HEK293 (cell line): ENCODE measurements around the gene ADAMTS17.

Experiments used
- CTCF ChIA-PET: fragments of 350-600 bp; formaldehyde crosslinking; extraction: SDS; loops from one replicate; lab custom pipeline; 2021; ENCODE audit warnings: antibody characterized with exemption; lab: Yijun Ruan, JAX
- POLR2A ChIA-PET: fragments of 300-600 bp; formaldehyde crosslinking; extraction: SDS; loops from one replicate; lab custom pipeline; 2020; ENCODE audit warnings: antibody characterized with exemption, inconsistent platforms; lab: Yijun Ruan, JAX
- H3K27ac ChIP-seq: fragments of 200-500 bp; sonication (Bioruptor generic); 2 replicates; pipeline ENCODE4 v1.5.1; 2014; ENCODE audit warnings: low read depth, low read length, control low read depth, inconsistent platforms; ENCODE audit errors: extremely low read depth
- H3K36me3 ChIP-seq, 2 experiments: fragments of 200-500 bp in 1 of 2; sonication (Bioruptor generic) in 1 of 2; 1 replicate in 1 of 2; 2 replicates in 1 of 2; pipeline ENCODE4 v1.5.1; 2014 to 2017; ENCODE audit warnings: inconsistent platforms in 2 of 2, low read length in 2 of 2; ENCODE audit not compliant: control insufficient read depth in 2 of 2, insufficient read depth in 1 of 2
- H3K4me1 ChIP-seq: fragments of 200-500 bp; sonication (Bioruptor generic); 2 replicates; pipeline ENCODE4 v1.5.1; 2014; ENCODE audit warnings: mild to moderate bottlenecking, low read length, inconsistent platforms; ENCODE audit not compliant: control insufficient read depth, insufficient read depth
- H3K4me3 ChIP-seq: 2 replicates; pipeline ENCODE4 v1.5.1; 2011; ENCODE audit warnings: low read depth, mild to moderate bottlenecking, control low read depth, low read length, moderate library complexity
- H3K9me3 ChIP-seq: fragments of 200-500 bp; sonication (Bioruptor generic); 2 replicates; pipeline ENCODE4 v1.5.1; 2014; ENCODE audit warnings: low read depth, low read length, inconsistent platforms; ENCODE audit not compliant: control insufficient read depth, insufficient read depth
- GFI1B ChIP-seq: fragments of 450-650 bp; formaldehyde crosslinking; IDR thresholded peaks from 2 replicates; pipeline ENCODE4 v1.5.1; 2016; ENCODE audit warnings: missing biosample characterization, missing genetic modification characterization
- MEIS1 ChIP-seq: sonication (generic); formaldehyde crosslinking; IDR thresholded peaks from 2 replicates; pipeline ENCODE4 v1.8.1; 2022; ENCODE audit warnings: missing genetic modification reagents, mild to moderate bottlenecking, borderline replicate concordance
- MZF1 ChIP-seq: fragments of 450-650 bp; formaldehyde crosslinking; IDR thresholded peaks from 2 replicates; pipeline ENCODE4 v1.5.1; 2017; ENCODE audit warnings: missing biosample characterization, missing genetic modification characterization, borderline replicate concordance
- SP2 ChIP-seq: fragments of 450-650 bp; formaldehyde crosslinking; IDR thresholded peaks from 2 replicates; pipeline ENCODE4 v1.5.1; 2016; ENCODE audit warnings: missing biosample characterization, missing genetic modification characterization
- SP7 ChIP-seq: fragments of 450-650 bp; formaldehyde crosslinking; IDR thresholded peaks from 2 replicates; pipeline ENCODE4 v1.5.1; 2016; ENCODE audit warnings: missing biosample characterization, missing genetic modification characterization
- YY1 ChIP-seq: fragments of 450-650 bp; formaldehyde crosslinking; IDR thresholded peaks from 2 replicates; pipeline ENCODE4 v1.5.1; 2018; ENCODE audit warnings: missing biosample characterization, missing genetic modification characterization
- ZBTB8A ChIP-seq: fragments of 450-650 bp; formaldehyde crosslinking; IDR thresholded peaks from 2 replicates; pipeline ENCODE4 v1.5.1; 2016; ENCODE audit warnings: missing biosample characterization, missing genetic modification characterization
- ZEB2 ChIP-seq: fragments of 450-650 bp; formaldehyde crosslinking; IDR thresholded peaks from 2 replicates; pipeline ENCODE4 v1.5.1; 2016; ENCODE audit warnings: missing biosample characterization, missing genetic modification characterization
- ZIC2 ChIP-seq: fragments of 450-650 bp; formaldehyde crosslinking; IDR thresholded peaks from 2 replicates; pipeline ENCODE4 v1.5.1; 2016; ENCODE audit warnings: missing biosample characterization, missing genetic modification characterization
- ZNF112 ChIP-seq: fragments of 450-650 bp; formaldehyde crosslinking; IDR thresholded peaks from 2 replicates; pipeline ENCODE4 v1.5.0; 2017; ENCODE audit warnings: missing biosample characterization, missing genetic modification characterization
- ZNF114 ChIP-seq: fragments of 450-650 bp; formaldehyde crosslinking; IDR thresholded peaks from 2 replicates; pipeline ENCODE4 v1.5.0; 2017; ENCODE audit warnings: missing biosample characterization, missing genetic modification characterization
- ZNF140 ChIP-seq: fragments of 450-650 bp; formaldehyde crosslinking; IDR thresholded peaks from 2 replicates; pipeline ENCODE4 v1.5.1; 2016; ENCODE audit warnings: missing biosample characterization, missing genetic modification characterization
- ZNF16 ChIP-seq: fragments of 450-650 bp; formaldehyde crosslinking; IDR thresholded peaks from 2 replicates; pipeline ENCODE4 v1.5.1; 2016; ENCODE audit warnings: low read depth, missing biosample characterization, missing genetic modification characterization
- ZNF175 ChIP-seq: fragments of 450-650 bp; formaldehyde crosslinking; IDR thresholded peaks from 2 replicates; pipeline ENCODE4 v1.5.1; 2016; ENCODE audit warnings: missing biosample characterization, missing genetic modification characterization
- ZNF2 ChIP-seq: fragments of 450-650 bp; formaldehyde crosslinking; IDR thresholded peaks from 2 replicates; pipeline ENCODE4 v1.5.1; 2016; ENCODE audit warnings: missing biosample characterization, missing genetic modification characterization
- ZNF214 ChIP-seq: fragments of 450-650 bp; formaldehyde crosslinking; IDR thresholded peaks from 2 replicates; pipeline ENCODE4 v1.5.1; 2017; ENCODE audit warnings: missing biosample characterization, mild to moderate bottlenecking, missing genetic modification characterization, borderline replicate concordance
- ZNF23 ChIP-seq: fragments of 450-650 bp; formaldehyde crosslinking; IDR thresholded peaks from 2 replicates; pipeline ENCODE4 v1.5.1; 2016; ENCODE audit warnings: missing biosample characterization, missing genetic modification characterization, borderline replicate concordance
- ZNF391 ChIP-seq: fragments of 450-650 bp; formaldehyde crosslinking; IDR thresholded peaks from 2 replicates; pipeline ENCODE4 v1.5.1; 2016; ENCODE audit warnings: low read depth, missing biosample characterization, missing genetic modification characterization, borderline replicate concordance
- ZNF530 ChIP-seq: fragments of 450-650 bp; formaldehyde crosslinking; IDR thresholded peaks from 2 replicates; pipeline ENCODE4 v1.5.1; 2016; ENCODE audit warnings: low read depth, missing biosample characterization, missing genetic modification characterization
- ZNF768 ChIP-seq: fragments of 450-650 bp; formaldehyde crosslinking; IDR thresholded peaks from 2 replicates; pipeline ENCODE4 v1.5.1; 2018; ENCODE audit warnings: missing biosample characterization, mild to moderate bottlenecking, missing genetic modification characterization
- ZNF791 ChIP-seq: fragments of 450-650 bp; formaldehyde crosslinking; IDR thresholded peaks from 2 replicates; pipeline ENCODE4 v1.5.1; 2016; ENCODE audit warnings: missing biosample characterization, missing genetic modification characterization
- TF ChIP-seq, protein P1 (sequence below): fragments of 450-650 bp; formaldehyde crosslinking; IDR thresholded peaks from 2 replicates; pipeline ENCODE4 v1.5.1; 2017; ENCODE audit warnings: missing biosample characterization, missing genetic modification characterization
- TF ChIP-seq, protein P2 (sequence below): fragments of 450-650 bp; formaldehyde crosslinking; IDR thresholded peaks from 2 replicates; pipeline ENCODE4 v1.5.1; 2017; ENCODE audit warnings: missing biosample characterization, missing genetic modification characterization
- TF ChIP-seq, protein P3 (sequence below): fragments of 450-650 bp; formaldehyde crosslinking; IDR thresholded peaks from 2 replicates; pipeline ENCODE4 v1.5.1; 2017; ENCODE audit warnings: missing biosample characterization, missing genetic modification characterization

ADAMTS17 gene

DNA sequence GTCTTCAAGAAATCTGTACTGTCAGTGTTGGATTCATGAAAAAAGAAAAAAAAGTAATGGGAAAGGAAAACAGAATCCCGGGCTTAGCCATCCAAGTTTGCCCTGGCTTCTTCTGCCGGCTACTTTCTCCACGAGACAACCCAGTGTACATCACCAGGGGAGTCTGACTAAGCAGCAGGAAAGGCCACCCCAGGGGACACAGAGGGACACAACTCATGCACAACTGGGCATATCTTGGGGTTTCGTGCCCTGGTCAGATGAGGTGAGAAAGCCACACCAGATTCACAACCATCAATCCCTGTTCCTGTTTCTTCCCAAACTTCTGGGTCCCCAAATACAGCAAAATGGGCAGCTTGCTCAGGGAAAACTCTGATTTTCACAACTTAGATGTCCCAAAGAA, 33.2 kb downstream of the ADAMTS17 start:
- Histone ChIP-seq H3K4me3 (no peak overlapping the region), H3K36me3 (peaks cover 0 to 4% of the 10 kb centered on the region in 2 experiments; a peak in 2 of 3 replicates), H3K27ac (no peak overlapping the region), H3K9me3 (no peaks in the 10 kb centered on the region), H3K4me1 (peaks cover 3% of the 10 kb centered on the region; the same call in 1 of the 2 replicates)
- TF ChIP-seq, protein P1, sequence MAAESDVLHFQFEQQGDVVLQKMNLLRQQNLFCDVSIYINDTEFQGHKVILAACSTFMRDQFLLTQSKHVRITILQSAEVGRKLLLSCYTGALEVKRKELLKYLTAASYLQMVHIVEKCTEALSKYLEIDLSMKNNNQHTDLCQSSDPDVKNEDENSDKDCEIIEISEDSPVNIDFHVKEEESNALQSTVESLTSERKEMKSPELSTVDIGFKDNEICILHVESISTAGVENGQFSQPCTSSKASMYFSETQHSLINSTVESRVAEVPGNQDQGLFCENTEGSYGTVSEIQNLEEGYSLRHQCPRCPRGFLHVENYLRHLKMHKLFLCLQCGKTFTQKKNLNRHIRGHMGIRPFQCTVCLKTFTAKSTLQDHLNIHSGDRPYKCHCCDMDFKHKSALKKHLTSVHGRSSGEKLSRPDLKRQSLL (tag by site-specific recombination): no peak
- TF ChIP-seq ZNF530 (tag by site-specific recombination): no peak
- no peak for TF ChIP-seq ZNF2 (tag by site-specific recombination)
- TF ChIP-seq MZF1 (tag by site-specific recombination): no peak
- TF ChIP-seq SP2: no peak
- peak; percentile 31; the same call in 1 of the 2 replicates for TF ChIP-seq ZIC2
- ChIA-PET POLR2A (no interaction called here), CTCF (interaction anchor here (1.7 kb wide), 1 partner anchor 30 kb away, joined by 4 read pairs; no protein-coding TSS in a partner anchor)

DNA sequence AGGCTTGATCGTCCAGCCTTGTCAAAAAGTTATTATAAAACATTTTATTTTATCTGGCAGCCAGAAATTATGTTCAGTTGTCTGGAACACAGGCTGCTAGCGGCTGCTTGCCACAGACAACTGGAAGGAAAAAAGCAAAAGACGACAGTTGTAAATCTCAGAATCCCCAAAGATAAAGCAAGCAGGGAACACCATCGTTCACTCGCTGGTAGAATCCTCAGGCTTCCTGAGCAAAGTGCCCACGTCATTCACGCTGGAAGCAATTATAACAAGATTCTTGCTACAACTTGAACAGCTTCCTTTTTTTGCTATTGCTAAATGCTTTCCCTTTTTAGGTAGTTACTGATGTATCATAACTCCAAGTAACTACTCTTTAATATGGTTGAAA, 33.6 kb downstream of the ADAMTS17 start:
- Histone ChIP-seq H3K4me1 (peaks cover 3% of the 10 kb centered on the region; the same call in 1 of the 2 replicates), H3K9me3 (no peaks in the 10 kb centered on the region), H3K4me3 (no peak overlapping the region), H3K27ac (no peak overlapping the region), H3K36me3 (peaks cover 0 to 4% of the 10 kb centered on the region in 2 experiments; a peak in 2 of 3 replicates)
- ChIA-PET POLR2A (no interaction called here), CTCF (no interaction called here)
- no peak for TF ChIP-seq ZNF16
- no peak for TF ChIP-seq ZNF391 (tag by site-specific recombination)
- TF ChIP-seq MZF1 (tag by site-specific recombination): no peak
- TF ChIP-seq ZNF114 (tag by site-specific recombination): no peak
- no peak for TF ChIP-seq ZNF214 (tag by site-specific recombination)
- TF ChIP-seq YY1 (tag by site-specific recombination): no peak
- TF ChIP-seq, protein P2, sequence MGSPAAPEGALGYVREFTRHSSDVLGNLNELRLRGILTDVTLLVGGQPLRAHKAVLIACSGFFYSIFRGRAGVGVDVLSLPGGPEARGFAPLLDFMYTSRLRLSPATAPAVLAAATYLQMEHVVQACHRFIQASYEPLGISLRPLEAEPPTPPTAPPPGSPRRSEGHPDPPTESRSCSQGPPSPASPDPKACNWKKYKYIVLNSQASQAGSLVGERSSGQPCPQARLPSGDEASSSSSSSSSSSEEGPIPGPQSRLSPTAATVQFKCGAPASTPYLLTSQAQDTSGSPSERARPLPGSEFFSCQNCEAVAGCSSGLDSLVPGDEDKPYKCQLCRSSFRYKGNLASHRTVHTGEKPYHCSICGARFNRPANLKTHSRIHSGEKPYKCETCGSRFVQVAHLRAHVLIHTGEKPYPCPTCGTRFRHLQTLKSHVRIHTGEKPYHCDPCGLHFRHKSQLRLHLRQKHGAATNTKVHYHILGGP (tag by site-specific recombination): no peak
- TF ChIP-seq GFI1B: no peak
- no peak for TF ChIP-seq ZEB2 (tag by site-specific recombination)
- TF ChIP-seq ZNF768 (tag by site-specific recombination): no peak
- TF ChIP-seq ZNF112 (tag by site-specific recombination): no peak
- TF ChIP-seq, protein P3, sequence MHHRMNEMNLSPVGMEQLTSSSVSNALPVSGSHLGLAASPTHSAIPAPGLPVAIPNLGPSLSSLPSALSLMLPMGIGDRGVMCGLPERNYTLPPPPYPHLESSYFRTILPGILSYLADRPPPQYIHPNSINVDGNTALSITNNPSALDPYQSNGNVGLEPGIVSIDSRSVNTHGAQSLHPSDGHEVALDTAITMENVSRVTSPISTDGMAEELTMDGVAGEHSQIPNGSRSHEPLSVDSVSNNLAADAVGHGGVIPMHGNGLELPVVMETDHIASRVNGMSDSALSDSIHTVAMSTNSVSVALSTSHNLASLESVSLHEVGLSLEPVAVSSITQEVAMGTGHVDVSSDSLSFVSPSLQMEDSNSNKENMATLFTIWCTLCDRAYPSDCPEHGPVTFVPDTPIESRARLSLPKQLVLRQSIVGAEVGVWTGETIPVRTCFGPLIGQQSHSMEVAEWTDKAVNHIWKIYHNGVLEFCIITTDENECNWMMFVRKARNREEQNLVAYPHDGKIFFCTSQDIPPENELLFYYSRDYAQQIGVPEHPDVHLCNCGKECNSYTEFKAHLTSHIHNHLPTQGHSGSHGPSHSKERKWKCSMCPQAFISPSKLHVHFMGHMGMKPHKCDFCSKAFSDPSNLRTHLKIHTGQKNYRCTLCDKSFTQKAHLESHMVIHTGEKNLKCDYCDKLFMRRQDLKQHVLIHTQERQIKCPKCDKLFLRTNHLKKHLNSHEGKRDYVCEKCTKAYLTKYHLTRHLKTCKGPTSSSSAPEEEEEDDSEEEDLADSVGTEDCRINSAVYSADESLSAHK: no peak
- TF ChIP-seq ZNF175: no peak
- no peak for TF ChIP-seq ZNF23 (tag by site-specific recombination)
- TF ChIP-seq SP7 (tag by site-specific recombination): no peak
- no peak for TF ChIP-seq ZNF791 (tag by site-specific recombination)
- no peak for TF ChIP-seq MEIS1 (CRISPR knock-in tag)
- TF ChIP-seq ZBTB8A (tag by site-specific recombination): no peak
- TF ChIP-seq ZNF140 (tag by site-specific recombination): no peak
